ENCODE results near the gene AMY1B.
"Not testable (repeated sequence)": the region's sequence is repeated elsewhere in the genome, so short reads cannot be mapped to it uniquely, and the experiment has no call there.

AMY1B gene

DNA sequence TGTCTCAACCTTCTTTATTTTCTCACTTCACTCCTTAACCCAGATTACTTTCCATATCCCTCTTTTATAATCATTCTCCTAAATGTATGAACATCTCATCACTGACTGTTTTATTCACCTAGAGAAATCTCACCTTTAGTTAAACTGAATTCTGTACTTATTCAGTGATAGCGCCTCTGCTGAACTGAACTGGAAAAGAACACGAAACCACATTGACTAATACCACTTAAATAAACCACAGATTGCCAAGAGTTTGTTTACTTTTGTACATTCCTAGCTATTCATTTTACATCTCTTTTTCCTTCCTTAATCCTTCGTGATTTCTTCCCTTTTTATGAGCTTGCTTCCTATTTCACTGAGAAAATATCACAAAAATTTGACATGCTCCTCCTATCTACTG, 11.7 kb upstream of the AMY1B start:
- H2AK5ac ChIP-seq (ENCODE audit: low read length, severe bottlenecking); H2AFZ ChIP-seq (ENCODE audit: low read depth, low read length); H3K4me2 ChIP-seq (ENCODE audit: low read length, poor library complexity, severe bottlenecking); H3K4me3 ChIP-seq (ENCODE audit: insufficient read depth in 1 of 2, low read depth in 1 of 2, low read length in 2 of 2); H3K27me3 ChIP-seq (ENCODE audit: control insufficient read depth in 1 of 2, insufficient read depth in 1 of 2, low read length in 2 of 2); H3K14ac ChIP-seq (ENCODE audit: low read length in 2 of 2); H3K36me3 ChIP-seq (ENCODE audit: control insufficient read depth in 1 of 2, insufficient read depth in 2 of 2, low read depth in 1 of 2, low read length in 2 of 2); H3K27ac ChIP-seq (ENCODE audit: low read length, poor library complexity, severe bottlenecking); DNase-seq; H3K18ac ChIP-seq (ENCODE audit: low read depth in 1 of 2, low read length in 2 of 2); H2BK15ac ChIP-seq (ENCODE audit: low read depth, poor library complexity, severe bottlenecking); H4K8ac ChIP-seq (ENCODE audit: low read length); H3K9me3 ChIP-seq (ENCODE audit: control insufficient read depth, low read length); H2BK5ac ChIP-seq (ENCODE audit: low read depth, low read length, poor library complexity, severe bottlenecking); H3K9ac ChIP-seq (ENCODE audit: low read length); H2BK12ac ChIP-seq (ENCODE audit: low read length in 2 of 2); H3K4me1 ChIP-seq (ENCODE audit: control insufficient read depth, insufficient read depth, low read depth, low read length); H4K91ac ChIP-seq (ENCODE audit: low read length); H3K79me1 ChIP-seq (replicated peaks; ENCODE audit: low read length, poor library complexity, severe bottlenecking); H3K4ac ChIP-seq (ENCODE audit: low read depth in 1 of 2, low read length in 2 of 2); H3K23ac ChIP-seq (ENCODE audit: low read length in 2 of 2); H2BK120ac ChIP-seq (ENCODE audit: low read depth, low read length): not testable (repeated sequence)
- no CpG with 5 or more reads among the region's 3 CpGs for WGBS

DNA sequence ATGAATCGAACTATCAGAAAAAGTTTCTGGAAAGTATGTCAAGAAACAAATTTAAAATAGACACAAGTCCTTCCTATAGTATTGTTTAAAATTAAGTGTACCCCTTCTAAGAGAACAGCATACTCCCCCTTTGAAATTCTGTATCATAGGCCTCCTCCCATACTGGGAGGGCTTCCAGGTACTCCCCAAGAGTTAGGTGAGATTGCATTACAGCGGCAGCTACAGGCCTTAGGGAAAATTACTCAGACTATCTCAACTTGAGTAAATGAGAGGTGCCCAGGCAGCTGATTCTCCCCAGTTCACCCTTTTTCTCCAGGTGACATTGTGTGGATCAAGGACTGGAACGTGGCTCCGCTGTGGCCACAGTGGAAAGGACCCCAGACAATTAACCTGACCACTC, 5.2 kb upstream of the AMY1B start:
- H3K9me3 ChIP-seq (ENCODE audit: control insufficient read depth, low read length); H2AK5ac ChIP-seq (ENCODE audit: low read length, severe bottlenecking); H4K8ac ChIP-seq (ENCODE audit: low read length); H2BK15ac ChIP-seq (ENCODE audit: low read depth, poor library complexity, severe bottlenecking); H3K18ac ChIP-seq (ENCODE audit: low read depth in 1 of 2, low read length in 2 of 2); H2BK12ac ChIP-seq (ENCODE audit: low read length in 2 of 2); H3K27me3 ChIP-seq (ENCODE audit: control insufficient read depth in 1 of 2, insufficient read depth in 1 of 2, low read length in 2 of 2); H3K36me3 ChIP-seq (ENCODE audit: control insufficient read depth in 1 of 2, insufficient read depth in 2 of 2, low read depth in 1 of 2, low read length in 2 of 2); DNase-seq; H2AFZ ChIP-seq (ENCODE audit: low read depth, low read length); H3K79me1 ChIP-seq (replicated peaks; ENCODE audit: low read length, poor library complexity, severe bottlenecking); H3K9ac ChIP-seq (ENCODE audit: low read length); H3K23ac ChIP-seq (ENCODE audit: low read length in 2 of 2); H2BK120ac ChIP-seq (ENCODE audit: low read depth, low read length); H3K27ac ChIP-seq (ENCODE audit: low read length, poor library complexity, severe bottlenecking); H3K4ac ChIP-seq (ENCODE audit: low read depth in 1 of 2, low read length in 2 of 2); H3K4me3 ChIP-seq (ENCODE audit: insufficient read depth in 1 of 2, low read depth in 1 of 2, low read length in 2 of 2); H3K14ac ChIP-seq (ENCODE audit: low read length in 2 of 2); H3K4me2 ChIP-seq (ENCODE audit: low read length, poor library complexity, severe bottlenecking); H4K91ac ChIP-seq (ENCODE audit: low read length); H2BK5ac ChIP-seq (ENCODE audit: low read depth, low read length, poor library complexity, severe bottlenecking); H3K4me1 ChIP-seq (ENCODE audit: control insufficient read depth, insufficient read depth, low read depth, low read length): not testable (repeated sequence)
- WGBS: no CpG with 5 or more reads among the region's 4 CpGs

DNA sequence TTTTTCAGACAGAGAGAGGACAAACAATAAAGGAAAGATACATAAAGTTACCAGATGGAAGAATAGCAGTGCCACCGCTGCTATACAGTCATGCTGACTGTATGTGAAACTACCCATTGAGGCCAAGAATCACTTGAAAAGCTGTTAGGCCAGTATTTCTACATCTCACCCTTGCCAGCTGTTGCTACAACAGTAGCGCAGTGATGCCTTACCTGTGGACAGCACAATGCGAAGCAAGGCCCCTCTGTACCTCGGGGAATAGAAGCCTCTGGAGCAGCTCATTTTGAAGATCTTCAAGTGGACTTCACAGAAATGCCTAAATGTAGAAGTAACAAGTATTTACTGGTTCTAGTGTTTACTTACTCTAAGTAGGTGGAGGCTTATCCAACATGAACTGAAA, 4.7 kb upstream of the AMY1B start:
- not testable (repeated sequence) for H3K4ac ChIP-seq (ENCODE audit: low read depth in 1 of 2, low read length in 2 of 2); H3K4me3 ChIP-seq (ENCODE audit: insufficient read depth in 1 of 2, low read depth in 1 of 2, low read length in 2 of 2); H4K91ac ChIP-seq (ENCODE audit: low read length); H3K18ac ChIP-seq (ENCODE audit: low read depth in 1 of 2, low read length in 2 of 2); H3K4me2 ChIP-seq (ENCODE audit: low read length, poor library complexity, severe bottlenecking); H3K36me3 ChIP-seq (ENCODE audit: control insufficient read depth in 1 of 2, insufficient read depth in 2 of 2, low read depth in 1 of 2, low read length in 2 of 2); H3K14ac ChIP-seq (ENCODE audit: low read length in 2 of 2); H3K9ac ChIP-seq (ENCODE audit: low read length); H4K8ac ChIP-seq (ENCODE audit: low read length); H2BK5ac ChIP-seq (ENCODE audit: low read depth, low read length, poor library complexity, severe bottlenecking); H3K23ac ChIP-seq (ENCODE audit: low read length in 2 of 2); H3K79me1 ChIP-seq (replicated peaks; ENCODE audit: low read length, poor library complexity, severe bottlenecking); H2BK120ac ChIP-seq (ENCODE audit: low read depth, low read length); H2BK12ac ChIP-seq (ENCODE audit: low read length in 2 of 2); H3K27me3 ChIP-seq (ENCODE audit: control insufficient read depth in 1 of 2, insufficient read depth in 1 of 2, low read length in 2 of 2); H3K27ac ChIP-seq (ENCODE audit: low read length, poor library complexity, severe bottlenecking); H2AFZ ChIP-seq (ENCODE audit: low read depth, low read length); H2BK15ac ChIP-seq (ENCODE audit: low read depth, poor library complexity, severe bottlenecking); H3K9me3 ChIP-seq (ENCODE audit: control insufficient read depth, low read length); H3K4me1 ChIP-seq (ENCODE audit: control insufficient read depth, insufficient read depth, low read depth, low read length); H2AK5ac ChIP-seq (ENCODE audit: low read length, severe bottlenecking); DNase-seq
- no CpG with 5 or more reads among the region's 4 CpGs for WGBS

DNA sequence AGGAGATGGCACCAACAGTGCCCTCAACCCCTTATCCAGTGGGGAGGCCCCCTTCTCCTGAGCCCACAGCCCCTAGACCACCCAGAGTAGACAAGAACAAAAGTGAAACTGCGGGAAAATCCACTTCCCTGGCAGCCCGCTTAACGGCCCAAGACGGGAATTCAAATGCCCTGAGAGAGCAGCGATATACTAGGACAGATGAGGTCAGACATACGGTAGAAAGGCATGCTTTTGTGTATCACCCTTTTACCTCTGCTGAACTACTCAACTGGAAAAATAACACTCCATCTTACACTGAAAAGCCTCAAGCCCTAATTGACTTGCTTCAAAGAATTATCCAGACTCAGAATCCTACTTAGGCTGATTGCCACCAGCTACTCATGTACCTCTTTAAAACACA, 1.4 kb upstream of the AMY1B start:
- not testable (repeated sequence) for H2AK5ac ChIP-seq (ENCODE audit: low read length, severe bottlenecking); H3K23ac ChIP-seq (ENCODE audit: low read length in 2 of 2); H2BK12ac ChIP-seq (ENCODE audit: low read length in 2 of 2); H3K4me3 ChIP-seq (ENCODE audit: insufficient read depth in 1 of 2, low read depth in 1 of 2, low read length in 2 of 2); H3K27me3 ChIP-seq (ENCODE audit: control insufficient read depth in 1 of 2, insufficient read depth in 1 of 2, low read length in 2 of 2); H3K9me3 ChIP-seq (ENCODE audit: control insufficient read depth, low read length); H3K4ac ChIP-seq (ENCODE audit: low read depth in 1 of 2, low read length in 2 of 2); H3K18ac ChIP-seq (ENCODE audit: low read depth in 1 of 2, low read length in 2 of 2); H3K4me2 ChIP-seq (ENCODE audit: low read length, poor library complexity, severe bottlenecking); H3K27ac ChIP-seq (ENCODE audit: low read length, poor library complexity, severe bottlenecking); H3K36me3 ChIP-seq (ENCODE audit: control insufficient read depth in 1 of 2, insufficient read depth in 2 of 2, low read depth in 1 of 2, low read length in 2 of 2); H4K8ac ChIP-seq (ENCODE audit: low read length); H2BK5ac ChIP-seq (ENCODE audit: low read depth, low read length, poor library complexity, severe bottlenecking); DNase-seq; H3K14ac ChIP-seq (ENCODE audit: low read length in 2 of 2); H2AFZ ChIP-seq (ENCODE audit: low read depth, low read length); H4K91ac ChIP-seq (ENCODE audit: low read length); H3K79me1 ChIP-seq (replicated peaks; ENCODE audit: low read length, poor library complexity, severe bottlenecking); H3K4me1 ChIP-seq (ENCODE audit: control insufficient read depth, insufficient read depth, low read depth, low read length); H3K9ac ChIP-seq (ENCODE audit: low read length); H2BK15ac ChIP-seq (ENCODE audit: low read depth, poor library complexity, severe bottlenecking); H2BK120ac ChIP-seq (ENCODE audit: low read depth, low read length)
- no CpG with 5 or more reads among the region's 6 CpGs for WGBS

Measured in mesenchymal stem cell (in vitro differentiated cells and primary cell).